HEK293 (cell line): Measurements from ENCODE around the gene TTLL5.

Experiments used
- CTCF ChIA-PET: fragments of 350-600 bp; formaldehyde crosslinking; extraction: SDS; loops from one replicate; lab custom pipeline; 2021; ENCODE audit warnings: antibody characterized with exemption; lab: Yijun Ruan, JAX
- POLR2A ChIA-PET: fragments of 300-600 bp; formaldehyde crosslinking; extraction: SDS; loops from one replicate; lab custom pipeline; 2020; ENCODE audit warnings: antibody characterized with exemption, inconsistent platforms; lab: Yijun Ruan, JAX
- H3K27ac ChIP-seq: fragments of 200-500 bp; sonication (Bioruptor generic); 2 replicates; pipeline ENCODE4 v1.5.1; 2014; ENCODE audit warnings: low read depth, low read length, control low read depth, inconsistent platforms; ENCODE audit errors: extremely low read depth
- H3K36me3 ChIP-seq, 2 experiments: fragments of 200-500 bp in 1 of 2; sonication (Bioruptor generic) in 1 of 2; 1 replicate in 1 of 2; 2 replicates in 1 of 2; pipeline ENCODE4 v1.5.1; 2014 to 2017; ENCODE audit warnings: inconsistent platforms in 2 of 2, low read length in 2 of 2; ENCODE audit not compliant: control insufficient read depth in 2 of 2, insufficient read depth in 1 of 2
- H3K4me1 ChIP-seq: fragments of 200-500 bp; sonication (Bioruptor generic); 2 replicates; pipeline ENCODE4 v1.5.1; 2014; ENCODE audit warnings: mild to moderate bottlenecking, low read length, inconsistent platforms; ENCODE audit not compliant: control insufficient read depth, insufficient read depth
- H3K4me3 ChIP-seq: 2 replicates; pipeline ENCODE4 v1.5.1; 2011; ENCODE audit warnings: low read depth, mild to moderate bottlenecking, control low read depth, low read length, moderate library complexity
- H3K9me3 ChIP-seq: fragments of 200-500 bp; sonication (Bioruptor generic); 2 replicates; pipeline ENCODE4 v1.5.1; 2014; ENCODE audit warnings: low read depth, low read length, inconsistent platforms; ENCODE audit not compliant: control insufficient read depth, insufficient read depth
- BCL11B ChIP-seq: fragments of 450-650 bp; formaldehyde crosslinking; IDR thresholded peaks from 2 replicates; pipeline ENCODE4 v1.5.1; 2016; ENCODE audit warnings: low read depth, missing biosample characterization, missing genetic modification characterization
- PRDM1 ChIP-seq: fragments of 450-650 bp; formaldehyde crosslinking; IDR thresholded peaks from 2 replicates; pipeline ENCODE4; 2016; ENCODE audit warnings: missing biosample characterization, missing genetic modification characterization
- RBAK ChIP-seq: fragments of 450-650 bp; formaldehyde crosslinking; IDR thresholded peaks from 2 replicates; pipeline ENCODE4 v1.5.1; 2016; ENCODE audit warnings: missing biosample characterization, missing genetic modification characterization
- ZBTB20 ChIP-seq: fragments of 450-650 bp; formaldehyde crosslinking; IDR thresholded peaks from 2 replicates; pipeline ENCODE4 v1.5.1; 2016; ENCODE audit warnings: missing biosample characterization, missing genetic modification characterization
- ZBTB26 ChIP-seq: fragments of 450-650 bp; formaldehyde crosslinking; optimal IDR thresholded peaks from 2 replicates; pipeline ENCODE3; 2016; ENCODE audit warnings: missing biosample characterization, mild to moderate bottlenecking, missing genetic modification characterization
- ZIC2 ChIP-seq: fragments of 450-650 bp; formaldehyde crosslinking; IDR thresholded peaks from 2 replicates; pipeline ENCODE4 v1.5.1; 2016; ENCODE audit warnings: missing biosample characterization, missing genetic modification characterization
- ZNF155 ChIP-seq: fragments of 450-650 bp; formaldehyde crosslinking; IDR thresholded peaks from 2 replicates; pipeline ENCODE4 v1.5.1; 2016; ENCODE audit warnings: missing biosample characterization, missing genetic modification characterization
- ZNF18 ChIP-seq: fragments of 450-650 bp; formaldehyde crosslinking; IDR thresholded peaks from 2 replicates; pipeline ENCODE4 v1.5.1; 2016; ENCODE audit warnings: missing biosample characterization, missing genetic modification characterization
- ZNF24 ChIP-seq: fragments of 450-650 bp; formaldehyde crosslinking; IDR thresholded peaks from 2 replicates; pipeline ENCODE4 v1.5.1; 2016; ENCODE audit warnings: missing biosample characterization, missing genetic modification characterization
- ZNF341 ChIP-seq: fragments of 450-650 bp; formaldehyde crosslinking; IDR thresholded peaks from 2 replicates; pipeline ENCODE4; 2016; ENCODE audit warnings: low read depth, missing biosample characterization, missing genetic modification characterization
- ZNF555 ChIP-seq: fragments of 450-650 bp; formaldehyde crosslinking; conservative IDR thresholded peaks from 2 replicates; pipeline ENCODE4 v1.5.1; 2017; ENCODE audit warnings: missing biosample characterization, mild to moderate bottlenecking, missing genetic modification characterization, inconsistent platforms
- ZNF561 ChIP-seq: fragments of 450-650 bp; IDR thresholded peaks from 2 replicates; pipeline ENCODE4 v1.5.1; 2018; ENCODE audit warnings: missing biosample characterization, missing genetic modification characterization, borderline replicate concordance
- ZNF610 ChIP-seq: fragments of 450-650 bp; formaldehyde crosslinking; IDR thresholded peaks from 2 replicates; pipeline ENCODE4 v1.5.1; 2016; ENCODE audit warnings: missing biosample characterization, missing genetic modification characterization, borderline replicate concordance
- ZNF654 ChIP-seq: fragments of 450-650 bp; formaldehyde crosslinking; IDR thresholded peaks from 2 replicates; pipeline ENCODE4 v1.5.1; 2016; ENCODE audit warnings: low read depth, missing biosample characterization, missing genetic modification characterization
- ZNF658 ChIP-seq: fragments of 450-650 bp; formaldehyde crosslinking; IDR thresholded peaks from 2 replicates; pipeline ENCODE4; 2016; ENCODE audit warnings: missing biosample characterization, missing genetic modification characterization
- ZNF791 ChIP-seq: fragments of 450-650 bp; formaldehyde crosslinking; IDR thresholded peaks from 2 replicates; pipeline ENCODE4 v1.5.1; 2016; ENCODE audit warnings: missing biosample characterization, missing genetic modification characterization
- ZSCAN30 ChIP-seq: fragments of 450-650 bp; IDR thresholded peaks from 2 replicates; pipeline ENCODE4 v1.5.1; 2018; ENCODE audit warnings: missing biosample characterization, mild to moderate bottlenecking, missing genetic modification characterization, moderate library complexity
- TF ChIP-seq, protein P1 (sequence below): fragments of 450-650 bp; formaldehyde crosslinking; IDR thresholded peaks from 2 replicates; pipeline ENCODE4 v1.5.1; 2016; ENCODE audit warnings: missing biosample characterization, missing genetic modification characterization
- TF ChIP-seq, protein P2 (sequence below): fragments of 450-650 bp; formaldehyde crosslinking; IDR thresholded peaks from 2 replicates; pipeline ENCODE4 v1.5.1; 2016; ENCODE audit warnings: missing biosample characterization, missing genetic modification characterization

Gene TTLL5

DNA sequence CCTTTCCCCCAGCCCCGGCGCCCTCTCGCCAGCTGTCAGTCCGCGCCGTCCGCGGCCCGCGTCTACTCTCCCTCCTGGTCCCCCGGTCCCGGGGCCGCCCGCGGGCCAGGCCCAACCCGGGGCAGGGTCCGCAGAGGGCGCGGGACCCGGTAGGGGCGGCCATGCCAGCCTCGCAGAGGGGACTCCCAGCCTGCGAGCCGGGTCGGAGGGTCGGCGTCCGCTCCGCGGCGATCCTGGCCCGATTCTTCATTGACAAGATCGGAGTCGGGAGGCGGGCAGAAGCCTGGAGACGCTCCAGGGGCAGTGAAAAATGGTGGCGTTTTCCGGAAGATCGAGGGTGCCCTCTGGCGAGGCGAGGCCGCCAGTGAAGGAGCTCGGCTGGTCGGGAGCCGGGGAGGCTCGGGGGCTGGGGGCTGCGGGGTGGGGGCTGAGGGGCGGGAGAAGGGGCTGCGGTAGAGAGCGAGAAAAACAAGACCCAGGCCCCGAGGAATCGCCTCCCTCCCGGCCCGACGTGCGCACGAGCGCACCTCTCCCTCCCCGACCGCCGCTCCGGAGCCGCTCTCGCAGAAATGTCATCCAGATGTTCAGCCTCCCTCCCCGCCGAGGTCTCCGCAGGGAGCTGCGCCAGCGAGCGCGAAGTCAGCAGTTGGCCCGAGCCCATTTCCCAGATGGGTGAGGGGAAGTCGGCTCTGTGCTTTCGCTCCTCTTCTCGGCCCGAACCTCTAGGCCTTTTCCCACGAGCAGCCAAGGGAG lies 321.4 kb downstream of the TTLL5 start:
- CTCF ChIA-PET: interaction anchor here (0.6 to 11.4 kb wide), 29 partner anchors 11 to 664 kb away, joined by 3 to 259 read pairs (median 3); partner anchors contain the start of genes ERG28, FLVCR2 and TTLL5
- POLR2A ChIA-PET: interaction anchor here (0.6 to 1.7 kb wide), 6 partner anchors 23 to 990 kb away, joined by 3 to 7 read pairs (median 3); partner anchors contain the start of genes ERG28 and TTLL5
- TF ChIP-seq ZNF654 (tag by site-specific recombination) (peak; percentile 19), ZNF155 (tag by site-specific recombination) (no peak), ZBTB26 (peak; percentile 52), ZBTB20 (tag by site-specific recombination) (0 out of 2 replicates have a peak, but pooled peaks have one; percentile 20), RBAK (no peak), ZNF24 (0 out of 2 replicates have a peak, but pooled peaks have one; percentile 28), ZNF610 (tag by site-specific recombination) (0 out of 2 replicates have a peak, but pooled peaks have one; percentile 72), ZNF555 (no peak), BCL11B (tag by site-specific recombination) (no peak), ZNF791 (tag by site-specific recombination) (no peak), ZNF18 (no peak), ZNF658 (tag by site-specific recombination) (no peak), ZNF341 (tag by site-specific recombination) (0 out of 2 replicates have a peak, but pooled peaks have one; percentile 27), ZNF561 (tag by site-specific recombination) (peak; percentile 74; the same call in 1 of the 2 replicates), PRDM1 (tag by site-specific recombination) (no peak), ZSCAN30 (tag by site-specific recombination) (peak; percentile 54), ZIC2 (tag by site-specific recombination) (peak; percentile 77)
- TF ChIP-seq, protein P1, sequence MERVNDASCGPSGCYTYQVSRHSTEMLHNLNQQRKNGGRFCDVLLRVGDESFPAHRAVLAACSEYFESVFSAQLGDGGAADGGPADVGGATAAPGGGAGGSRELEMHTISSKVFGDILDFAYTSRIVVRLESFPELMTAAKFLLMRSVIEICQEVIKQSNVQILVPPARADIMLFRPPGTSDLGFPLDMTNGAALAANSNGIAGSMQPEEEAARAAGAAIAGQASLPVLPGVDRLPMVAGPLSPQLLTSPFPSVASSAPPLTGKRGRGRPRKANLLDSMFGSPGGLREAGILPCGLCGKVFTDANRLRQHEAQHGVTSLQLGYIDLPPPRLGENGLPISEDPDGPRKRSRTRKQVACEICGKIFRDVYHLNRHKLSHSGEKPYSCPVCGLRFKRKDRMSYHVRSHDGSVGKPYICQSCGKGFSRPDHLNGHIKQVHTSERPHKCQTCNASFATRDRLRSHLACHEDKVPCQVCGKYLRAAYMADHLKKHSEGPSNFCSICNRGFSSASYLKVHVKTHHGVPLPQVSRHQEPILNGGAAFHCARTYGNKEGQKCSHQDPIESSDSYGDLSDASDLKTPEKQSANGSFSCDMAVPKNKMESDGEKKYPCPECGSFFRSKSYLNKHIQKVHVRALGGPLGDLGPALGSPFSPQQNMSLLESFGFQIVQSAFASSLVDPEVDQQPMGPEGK (tag by site-specific recombination): 0 out of 2 replicates have a peak, but pooled peaks have one; percentile 15
- TF ChIP-seq, protein P2, sequence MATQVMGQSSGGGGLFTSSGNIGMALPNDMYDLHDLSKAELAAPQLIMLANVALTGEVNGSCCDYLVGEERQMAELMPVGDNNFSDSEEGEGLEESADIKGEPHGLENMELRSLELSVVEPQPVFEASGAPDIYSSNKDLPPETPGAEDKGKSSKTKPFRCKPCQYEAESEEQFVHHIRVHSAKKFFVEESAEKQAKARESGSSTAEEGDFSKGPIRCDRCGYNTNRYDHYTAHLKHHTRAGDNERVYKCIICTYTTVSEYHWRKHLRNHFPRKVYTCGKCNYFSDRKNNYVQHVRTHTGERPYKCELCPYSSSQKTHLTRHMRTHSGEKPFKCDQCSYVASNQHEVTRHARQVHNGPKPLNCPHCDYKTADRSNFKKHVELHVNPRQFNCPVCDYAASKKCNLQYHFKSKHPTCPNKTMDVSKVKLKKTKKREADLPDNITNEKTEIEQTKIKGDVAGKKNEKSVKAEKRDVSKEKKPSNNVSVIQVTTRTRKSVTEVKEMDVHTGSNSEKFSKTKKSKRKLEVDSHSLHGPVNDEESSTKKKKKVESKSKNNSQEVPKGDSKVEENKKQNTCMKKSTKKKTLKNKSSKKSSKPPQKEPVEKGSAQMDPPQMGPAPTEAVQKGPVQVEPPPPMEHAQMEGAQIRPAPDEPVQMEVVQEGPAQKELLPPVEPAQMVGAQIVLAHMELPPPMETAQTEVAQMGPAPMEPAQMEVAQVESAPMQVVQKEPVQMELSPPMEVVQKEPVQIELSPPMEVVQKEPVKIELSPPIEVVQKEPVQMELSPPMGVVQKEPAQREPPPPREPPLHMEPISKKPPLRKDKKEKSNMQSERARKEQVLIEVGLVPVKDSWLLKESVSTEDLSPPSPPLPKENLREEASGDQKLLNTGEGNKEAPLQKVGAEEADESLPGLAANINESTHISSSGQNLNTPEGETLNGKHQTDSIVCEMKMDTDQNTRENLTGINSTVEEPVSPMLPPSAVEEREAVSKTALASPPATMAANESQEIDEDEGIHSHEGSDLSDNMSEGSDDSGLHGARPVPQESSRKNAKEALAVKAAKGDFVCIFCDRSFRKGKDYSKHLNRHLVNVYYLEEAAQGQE (tag by site-specific recombination): no peak
- Histone ChIP-seq H3K4me1 (peaks cover 7% of the 10 kb centered on the region), H3K27ac (peak overlapping the region; percentile 86), H3K4me3 (peak overlapping the region; percentile 58), H3K9me3 (no peaks in the 10 kb centered on the region), H3K36me3 (no peaks in the 10 kb centered on the region)
